K562 (cell line): Measurements from ENCODE around the gene GPR37L1.

Experiments used
- POLR2A ChIP-seq: fragments of 450-650 bp; conservative IDR thresholded peaks from 2 replicates; pipeline ENCODE4 v1.6.1; 2016
- TBL1XR1 ChIP-seq, 2 experiments: IDR thresholded peaks; 2 replicates each; pipeline ENCODE4 v1.6.1; 2012; ENCODE audit warnings: improper control_type of control experiment in 2 of 2, low read length in 2 of 2, mild to moderate bottlenecking in 1 of 2
- ZNF77 ChIP-seq: fragments of 250-450 bp; sonication (Bioruptor Pico); IDR thresholded peaks from 2 replicates; pipeline ENCODE4 v1.5.0; 2020
- TF ChIP-seq, protein P1 (sequence below), 3 experiments: IDR thresholded peaks in 2 of 3; conservative IDR thresholded peaks in 1 of 3; 2 replicates each; pipeline ENCODE4 v1.5.1; 2011 to 2012; ENCODE audit warnings: low read length in 3 of 3, mild to moderate bottlenecking in 3 of 3, control low read depth in 2 of 3, improper control_type of control experiment in 1 of 3, inconsistent platforms in 1 of 3, low read depth in 1 of 3, mixed read lengths in 1 of 3, moderate library complexity in 1 of 3; ENCODE audit not compliant: insufficient read depth in 2 of 3

DNA sequence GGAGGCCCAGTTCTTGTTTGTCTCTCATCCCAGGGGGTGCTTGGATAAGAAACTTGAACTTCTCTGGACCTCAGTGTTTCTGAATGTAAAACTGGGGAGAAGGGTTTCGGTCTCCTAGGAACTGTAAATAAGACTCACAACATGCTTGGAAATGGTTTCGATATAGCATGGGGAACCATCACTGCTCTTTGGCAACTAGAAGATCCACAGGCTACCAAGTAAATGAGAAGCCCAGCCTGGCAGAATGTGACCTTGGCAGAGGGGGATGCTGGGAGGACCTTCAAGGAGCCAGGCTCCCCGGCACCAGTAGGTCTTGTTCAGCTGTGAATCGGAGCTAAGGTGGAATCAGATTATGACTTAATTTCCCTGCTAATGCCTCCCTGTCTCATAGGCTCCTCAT, 18.1 kb downstream of the GPR37L1 start:
- TF ChIP-seq TBL1XR1 (IDR thresholded peaks at IDR 0.05; ENCODE audit: low read length in 2 of 2) (no peak), ZNF77 (CRISPR knock-in tag) (no peak), POLR2A (no peak)
- TF ChIP-seq, protein P1, sequence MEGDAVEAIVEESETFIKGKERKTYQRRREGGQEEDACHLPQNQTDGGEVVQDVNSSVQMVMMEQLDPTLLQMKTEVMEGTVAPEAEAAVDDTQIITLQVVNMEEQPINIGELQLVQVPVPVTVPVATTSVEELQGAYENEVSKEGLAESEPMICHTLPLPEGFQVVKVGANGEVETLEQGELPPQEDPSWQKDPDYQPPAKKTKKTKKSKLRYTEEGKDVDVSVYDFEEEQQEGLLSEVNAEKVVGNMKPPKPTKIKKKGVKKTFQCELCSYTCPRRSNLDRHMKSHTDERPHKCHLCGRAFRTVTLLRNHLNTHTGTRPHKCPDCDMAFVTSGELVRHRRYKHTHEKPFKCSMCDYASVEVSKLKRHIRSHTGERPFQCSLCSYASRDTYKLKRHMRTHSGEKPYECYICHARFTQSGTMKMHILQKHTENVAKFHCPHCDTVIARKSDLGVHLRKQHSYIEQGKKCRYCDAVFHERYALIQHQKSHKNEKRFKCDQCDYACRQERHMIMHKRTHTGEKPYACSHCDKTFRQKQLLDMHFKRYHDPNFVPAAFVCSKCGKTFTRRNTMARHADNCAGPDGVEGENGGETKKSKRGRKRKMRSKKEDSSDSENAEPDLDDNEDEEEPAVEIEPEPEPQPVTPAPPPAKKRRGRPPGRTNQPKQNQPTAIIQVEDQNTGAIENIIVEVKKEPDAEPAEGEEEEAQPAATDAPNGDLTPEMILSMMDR (IDR thresholded peaks at IDR 0.05 in 2 of 3, conservative IDR thresholded peaks at IDR 0.05 in 1 of 3; ENCODE audit: insufficient read depth in 2 of 3, low read depth in 1 of 3, low read length in 3 of 3): no peak
